ENCODE results near the gene FBLN2. TPM values are rescaled to one million over a fixed set of nuclear protein-coding genes. Genes with fewer than 3 reads are reported as not detected.

The FBLN2 gene
- polyA plus RNA-seq, 3 donors, result 0.08 TPM; not detected in 2

GRCh38 chr3:13684350-13684749, 135.4 kb downstream of the FBLN2 start:
- WGBS (ENCODE audit: insufficient coverage), result 74% methylated on average over 7 of the region's 12 CpGs
- no peak overlapping the region for H3K9ac ChIP-seq (ENCODE audit: insufficient read depth, low read length, poor library complexity, severe bottlenecking)
- TF ChIP-seq, protein P1, sequence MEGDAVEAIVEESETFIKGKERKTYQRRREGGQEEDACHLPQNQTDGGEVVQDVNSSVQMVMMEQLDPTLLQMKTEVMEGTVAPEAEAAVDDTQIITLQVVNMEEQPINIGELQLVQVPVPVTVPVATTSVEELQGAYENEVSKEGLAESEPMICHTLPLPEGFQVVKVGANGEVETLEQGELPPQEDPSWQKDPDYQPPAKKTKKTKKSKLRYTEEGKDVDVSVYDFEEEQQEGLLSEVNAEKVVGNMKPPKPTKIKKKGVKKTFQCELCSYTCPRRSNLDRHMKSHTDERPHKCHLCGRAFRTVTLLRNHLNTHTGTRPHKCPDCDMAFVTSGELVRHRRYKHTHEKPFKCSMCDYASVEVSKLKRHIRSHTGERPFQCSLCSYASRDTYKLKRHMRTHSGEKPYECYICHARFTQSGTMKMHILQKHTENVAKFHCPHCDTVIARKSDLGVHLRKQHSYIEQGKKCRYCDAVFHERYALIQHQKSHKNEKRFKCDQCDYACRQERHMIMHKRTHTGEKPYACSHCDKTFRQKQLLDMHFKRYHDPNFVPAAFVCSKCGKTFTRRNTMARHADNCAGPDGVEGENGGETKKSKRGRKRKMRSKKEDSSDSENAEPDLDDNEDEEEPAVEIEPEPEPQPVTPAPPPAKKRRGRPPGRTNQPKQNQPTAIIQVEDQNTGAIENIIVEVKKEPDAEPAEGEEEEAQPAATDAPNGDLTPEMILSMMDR (IDR thresholded peaks at IDR 0.05), result no peak

DNA sequence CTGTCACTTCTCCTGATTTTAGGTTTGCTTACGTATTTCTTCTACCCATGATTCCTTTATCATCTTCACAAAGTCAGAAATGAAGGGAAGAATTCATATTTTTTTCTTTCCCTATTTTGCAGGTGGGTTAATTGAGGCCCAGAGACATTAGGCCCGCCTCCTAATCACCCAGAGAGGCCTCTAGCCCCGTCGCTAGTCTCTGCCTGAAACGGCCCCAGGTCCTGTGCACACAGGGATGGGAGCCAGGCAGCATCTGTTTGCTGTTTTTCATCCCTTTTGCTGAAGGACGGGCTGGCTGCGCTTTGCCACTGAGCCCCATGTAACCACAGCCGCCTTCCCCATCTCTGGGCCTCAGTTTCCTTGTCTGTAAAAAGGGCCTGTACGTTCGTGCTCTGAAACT, 135.9 kb downstream of the FBLN2 start:
- DNase-seq, result no peak
- intact Hi-C loops (cut with micrococcal nuclease), result no loop called here
- no peaks in the 10 kb centered on the region for H3K4me1 ChIP-seq (ENCODE audit: control insufficient read depth in 1 of 2, insufficient read depth in 2 of 2, low read length in 2 of 2)
- H3K36me3 ChIP-seq (replicated peaks in 1 of 2; ENCODE audit: control insufficient read depth in 1 of 2, insufficient read depth in 2 of 2, low read length in 2 of 2), result no peaks in the 10 kb centered on the region
- no peaks in the 10 kb centered on the region for H3K79me2 ChIP-seq (ENCODE audit: insufficient read depth, low read length)
- TF ChIP-seq, protein P1 (IDR thresholded peaks at IDR 0.05), result no peak
- H3K4me3 ChIP-seq (replicated peaks in 1 of 3; ENCODE audit: low read depth in 2 of 3, low read length in 3 of 3), result no peak overlapping the region
- Mint-ChIP-seq H3K9me3 (peaks cover 0 to 1% (median 0%) of the 10 kb centered on the region in 7 donors), H3K27me3 (ENCODE audit: low read depth in 3 of 3) (peaks cover 0 to 7% (median 3%) of the 10 kb centered on the region in 3 donors), H3K27ac (no peak overlapping the region), H3K36me3 (no peaks in the 10 kb centered on the region), H3K4me3 (no peak overlapping the region), H3K4me1 (no peaks in the 10 kb centered on the region)
- H4K20me1 ChIP-seq (ENCODE audit: insufficient read depth, low read length), result no peaks in the 10 kb centered on the region
- 81% methylated on average over 9 of the region's 10 CpGs for WGBS (ENCODE audit: insufficient coverage)
- no peak overlapping the region for H2AFZ ChIP-seq (ENCODE audit: insufficient read depth, low read depth, low read length, poor library complexity, severe bottlenecking)
- no peaks in the 10 kb centered on the region for H3K9me3 ChIP-seq (replicated peaks in 1 of 2; ENCODE audit: control insufficient read depth in 1 of 2, insufficient read depth in 1 of 2, low read length in 2 of 2)
- H3K27me3 ChIP-seq (ENCODE audit: control insufficient read depth in 2 of 2, insufficient read depth in 2 of 2, low read length in 2 of 2), result no peaks in the 10 kb centered on the region
- H3K27ac ChIP-seq (ENCODE audit: low read depth in 1 of 2, low read length in 2 of 2), result no peak overlapping the region
- no peak overlapping the region for H3K9ac ChIP-seq (ENCODE audit: insufficient read depth, low read length, poor library complexity, severe bottlenecking)
- H3K4me2 ChIP-seq (replicated peaks; ENCODE audit: extremely low read depth, low read length, poor library complexity, severe bottlenecking), result no peak overlapping the region

More at GRCh38 chr3:13684350-13684749, 135.4 kb downstream of the FBLN2 start:
- no peak overlapping the region for H3K4me3 ChIP-seq (replicated peaks in 1 of 3; ENCODE audit: low read depth in 2 of 3, low read length in 3 of 3)
- H3K4me2 ChIP-seq (replicated peaks; ENCODE audit: extremely low read depth, low read length, poor library complexity, severe bottlenecking), result no peak overlapping the region
- peaks cover 1 to 8% (median 3%) of the 10 kb centered on the region in 3 donors for H3K27me3 Mint-ChIP-seq (ENCODE audit: low read depth in 3 of 3)
- peaks cover 0 to 1% (median 0%) of the 10 kb centered on the region in 7 donors for H3K9me3 Mint-ChIP-seq
- DNase-seq, result no peak
- no peak overlapping the region for H3K27ac Mint-ChIP-seq
- no peak overlapping the region for H2AFZ ChIP-seq (ENCODE audit: insufficient read depth, low read depth, low read length, poor library complexity, severe bottlenecking)
- H3K36me3 ChIP-seq (replicated peaks in 1 of 2; ENCODE audit: control insufficient read depth in 1 of 2, insufficient read depth in 2 of 2, low read length in 2 of 2), result no peaks in the 10 kb centered on the region
- H3K79me2 ChIP-seq (ENCODE audit: insufficient read depth, low read length), result no peaks in the 10 kb centered on the region
- no peaks in the 10 kb centered on the region for H3K27me3 ChIP-seq (ENCODE audit: control insufficient read depth in 2 of 2, insufficient read depth in 2 of 2, low read length in 2 of 2)
- no peaks in the 10 kb centered on the region for H3K36me3 Mint-ChIP-seq
- no peak overlapping the region for H3K27ac ChIP-seq (ENCODE audit: low read depth in 1 of 2, low read length in 2 of 2)
- H3K4me3 Mint-ChIP-seq, result no peak overlapping the region
- H3K4me1 Mint-ChIP-seq, result no peaks in the 10 kb centered on the region
- H4K20me1 ChIP-seq (ENCODE audit: insufficient read depth, low read length), result no peaks in the 10 kb centered on the region
- H3K4me1 ChIP-seq (ENCODE audit: control insufficient read depth in 1 of 2, insufficient read depth in 2 of 2, low read length in 2 of 2), result no peaks in the 10 kb centered on the region
- no peaks in the 10 kb centered on the region for H3K9me3 ChIP-seq (replicated peaks in 1 of 2; ENCODE audit: control insufficient read depth in 1 of 2, insufficient read depth in 1 of 2, low read length in 2 of 2)
- intact Hi-C loops (cut with micrococcal nuclease), result no loop called here

Measured in CD14-positive monocyte (primary cell).